Stimulated activated CD8-positive, alpha-beta memory T cell treated with anti-CD3 and anti-CD28 coated beads, Interleukin-7, amount 100 ng/mL, for 48 hours (primary cell): ENCODE data around the gene KIAA1586.
A peak's percentile ranks its signal among the peaks of the same experiment; 100 is the strongest.
"Not testable (repeated sequence)": the region's sequence is repeated elsewhere in the genome, so short reads cannot be mapped to it uniquely, and the experiment has no call there.

Experiments used
- DNase-seq, 2 donors: peaks; one replicate each; pipeline ENCODE4 v3.0.0-alpha.2; 2020; ENCODE audit warnings: low read depth in 1 of 2; ENCODE audit errors: extremely low read depth in 1 of 2

The KIAA1586 gene

GRCh38 chr6:57044061-57044460 is 2.4 kb upstream of the KIAA1586 start:
- DNase-seq = not testable (repeated sequence)

- no peak for DNase-seq
Measured at GRCh38 chr6:57044568-57044967, 1.9 kb upstream of the KIAA1586 start.

GRCh38 chr6:57047257-57047585 is 728 bp downstream of the KIAA1586 start:
- DNase-seq = not testable (repeated sequence)

GRCh38 chr6:57047859-57048258 is 1.4 kb downstream of the KIAA1586 start:
- DNase-seq = not testable (repeated sequence)

- DNase-seq = no peak
Measured at GRCh38 chr6:57048577-57048976, 2.1 kb downstream of the KIAA1586 start.

- no peak for DNase-seq
Measured at GRCh38 chr6:57063847-57064246, 17.4 kb downstream of the KIAA1586 start.

- no peak for DNase-seq
Measured at GRCh38 chr6:57064809-57065208, 18.3 kb downstream of the KIAA1586 start.

GRCh38 chr6:57068061-57068460 is 21.6 kb downstream of the KIAA1586 start:
- DNase-seq = no peak

- DNase-seq = no peak
Measured at GRCh38 chr6:57069228-57069627, 22.7 kb downstream of the KIAA1586 start.

- no peak for DNase-seq
Measured at GRCh38 chr6:57069920-57070331, 23.4 kb downstream of the KIAA1586 start.

GRCh38 chr6:57072108-57072507 is 25.6 kb downstream of the KIAA1586 start:
- no peak for DNase-seq

GRCh38 chr6:57074383-57074782 is 27.9 kb downstream of the KIAA1586 start:
- no peak for DNase-seq

GRCh38 chr6:57075092-57075491 is 28.6 kb downstream of the KIAA1586 start:
- DNase-seq = no peak

GRCh38 chr6:57078531-57079207 is 32.2 kb downstream of the KIAA1586 start:
- DNase-seq = no peak

- no peak for DNase-seq
Measured at GRCh38 chr6:57085471-57085870, 39.0 kb downstream of the KIAA1586 start.

- no peak for DNase-seq
Measured at GRCh38 chr6:57086843-57087242, 40.4 kb downstream of the KIAA1586 start.

GRCh38 chr6:57087916-57088315 is 41.4 kb downstream of the KIAA1586 start:
- no peak for DNase-seq

- no peak for DNase-seq
Measured at GRCh38 chr6:57089265-57089664, 42.8 kb downstream of the KIAA1586 start.

- peak; percentile 95 for DNase-seq
Measured at GRCh38 chr6:57089687-57090457, 43.4 kb downstream of the KIAA1586 start, which contains the start of gene ZNF451. Gene ZNF451, plus strand, starts transcription at chr6:57090188. Its CDS starts 66 bp downstream, at chr6:57090254.

GRCh38 chr6:57090458-57091067 is 44.1 kb downstream of the KIAA1586 start:
- not testable (repeated sequence) for DNase-seq

- not testable (repeated sequence) for DNase-seq
Measured at GRCh38 chr6:57091375-57091774, 44.9 kb downstream of the KIAA1586 start.

GRCh38 chr6:57094689-57095088 is 48.2 kb downstream of the KIAA1586 start:
- DNase-seq = no peak
